Stimulated activated CD4-positive, alpha-beta T cell treated with anti-CD3 and anti-CD28 coated beads, Interleukin-4, amount 100 ng/mL, for 1 hour (primary cell): Measurements from ENCODE around the gene PCDHA1.
"Not testable (repeated sequence)": the region's sequence is repeated elsewhere in the genome, so short reads cannot be mapped to it uniquely, and the experiment has no call there.

Source experiments
- DNase-seq: peaks from one replicate; pipeline ENCODE4 v3.0.0-alpha.2; 2020

PCDHA1 gene

DNA sequence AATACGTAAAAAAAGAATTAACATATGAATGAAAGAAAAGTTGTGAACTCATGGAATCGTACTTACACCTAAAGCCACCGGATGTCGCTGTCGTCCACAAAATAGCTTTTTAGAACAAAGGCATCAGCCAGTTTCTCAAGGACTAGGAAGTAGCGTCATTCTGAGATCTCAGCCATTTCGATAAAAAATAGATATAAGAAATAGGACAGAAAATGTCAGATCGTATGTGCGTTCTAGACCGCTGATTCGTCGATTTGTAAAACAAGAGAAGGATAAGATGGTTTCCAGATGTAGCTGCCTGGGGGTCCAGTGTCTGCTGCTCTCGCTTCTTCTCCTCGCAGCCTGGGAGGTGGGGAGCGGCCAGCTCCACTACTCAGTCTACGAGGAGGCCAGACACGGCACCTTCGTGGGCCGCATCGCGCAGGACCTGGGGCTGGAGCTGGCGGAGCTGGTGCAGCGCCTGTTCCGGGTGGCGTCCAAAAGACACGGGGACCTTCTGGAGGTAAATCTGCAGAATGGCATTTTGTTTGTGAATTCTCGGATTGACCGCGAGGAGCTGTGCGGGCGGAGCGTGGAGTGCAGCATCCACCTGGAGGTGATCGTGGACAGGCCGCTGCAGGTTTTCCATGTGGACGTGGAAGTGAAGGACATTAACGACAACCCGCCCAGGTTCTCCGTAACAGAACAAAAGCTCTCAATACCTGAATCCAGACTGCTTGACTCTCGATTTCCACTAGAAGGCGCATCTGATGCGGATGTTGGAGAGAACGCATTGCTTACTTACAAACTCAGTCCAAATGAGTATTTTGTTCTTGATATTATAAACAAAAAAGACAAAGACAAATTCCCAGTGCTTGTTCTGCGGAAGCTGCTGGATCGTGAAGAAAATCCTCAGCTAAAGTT, 70.1 kb downstream of the PCDHA1 start, which contains the start of gene PCDHA10:
TSS of gene PCDHA10 (plus strand) at position 126 of the 903 bp plus-strand sequence. CDS start at position 278, 152 bp downstream.
- no peak for DNase-seq

DNA sequence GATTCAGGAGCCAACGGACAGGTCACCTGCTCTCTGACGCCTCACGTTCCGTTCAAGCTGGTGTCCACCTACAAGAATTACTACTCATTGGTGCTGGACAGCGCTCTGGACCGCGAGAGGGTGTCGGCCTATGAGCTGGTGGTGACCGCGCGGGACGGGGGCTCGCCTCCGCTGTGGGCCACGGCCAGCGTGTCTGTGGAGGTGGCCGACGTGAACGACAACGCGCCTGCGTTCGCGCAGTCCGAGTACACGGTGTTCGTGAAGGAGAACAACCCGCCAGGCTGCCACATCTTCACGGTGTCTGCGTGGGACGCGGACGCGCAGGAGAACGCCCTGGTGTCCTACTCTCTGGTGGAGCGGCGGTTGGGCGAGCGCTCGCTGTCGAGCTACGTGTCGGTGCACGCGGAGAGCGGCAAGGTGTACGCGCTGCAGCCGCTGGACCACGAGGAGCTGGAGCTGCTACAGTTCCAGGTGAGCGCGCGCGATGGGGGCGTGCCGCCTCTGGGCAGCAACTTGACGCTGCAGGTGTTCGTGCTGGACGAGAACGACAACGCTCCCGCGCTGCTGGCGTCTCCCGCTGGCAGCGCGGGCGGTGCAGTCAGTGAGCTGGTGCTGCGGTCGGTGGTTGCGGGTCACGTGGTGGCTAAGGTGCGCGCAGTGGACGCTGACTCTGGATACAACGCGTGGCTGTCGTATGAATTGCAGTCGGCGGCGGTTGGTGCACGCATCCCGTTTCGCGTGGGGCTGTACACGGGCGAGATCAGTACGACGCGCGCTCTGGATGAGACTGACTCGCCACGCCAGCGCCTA, 71.4 kb downstream of the PCDHA1 start:
- DNase-seq: no peak

- no peak for DNase-seq
These were observed 72.0 kb downstream of the PCDHA1 start for GRCh38 chr5:140857987-140858240.

- no peak for DNase-seq
These were observed 76.7 kb downstream of the PCDHA1 start for GRCh38 chr5:140862441-140863295.

- no peak for DNase-seq
These were observed 83.0 kb downstream of the PCDHA1 start, which contains the start of gene PCDHA11 for GRCh38 chr5:140868721-140869554. Gene PCDHA11, plus strand, starts transcription at chr5:140868957. Its CDS starts 147 bp downstream, at chr5:140869104.

DNA sequence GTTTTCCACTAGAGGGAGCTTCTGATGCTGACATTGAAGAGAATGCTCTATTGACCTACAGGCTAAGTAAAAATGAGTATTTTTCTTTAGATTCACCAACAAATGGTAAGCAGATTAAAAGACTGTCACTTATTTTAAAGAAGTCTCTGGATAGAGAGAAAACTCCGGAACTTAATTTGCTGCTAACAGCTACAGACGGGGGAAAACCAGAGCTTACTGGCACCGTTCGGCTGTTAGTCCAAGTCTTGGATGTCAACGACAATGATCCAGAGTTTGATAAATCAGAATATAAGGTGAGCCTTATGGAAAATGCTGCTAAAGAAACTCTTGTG, 83.6 kb downstream of the PCDHA1 start:
- no peak for DNase-seq

- no peak for DNase-seq
These were observed 84.6 kb downstream of the PCDHA1 start for GRCh38 chr5:140870221-140871201.

- DNase-seq: no peak
These were observed 89.4 kb downstream of the PCDHA1 start, which contains the start of gene PCDHA12 for GRCh38 chr5:140875085-140876065. Gene PCDHA12, plus strand, starts transcription at chr5:140875308. Its CDS starts 165 bp downstream, at chr5:140875473.

- DNase-seq: not testable (repeated sequence)
These were observed 90.8 kb downstream of the PCDHA1 start for GRCh38 chr5:140876541-140877261.

GRCh38 chr5:140877262-140877581, 91.3 kb downstream of the PCDHA1 start:
- DNase-seq: no peak

- DNase-seq: no peak
These were observed 96.1 kb downstream of the PCDHA1 start, which contains the start of gene PCDHA13 for GRCh38 chr5:140881889-140882590. Gene PCDHA13, plus strand, starts transcription at chr5:140882124. Its CDS starts 145 bp downstream, at chr5:140882269.

- no peak for DNase-seq
These were observed 96.6 kb downstream of the PCDHA1 start for GRCh38 chr5:140882591-140882899.

DNA sequence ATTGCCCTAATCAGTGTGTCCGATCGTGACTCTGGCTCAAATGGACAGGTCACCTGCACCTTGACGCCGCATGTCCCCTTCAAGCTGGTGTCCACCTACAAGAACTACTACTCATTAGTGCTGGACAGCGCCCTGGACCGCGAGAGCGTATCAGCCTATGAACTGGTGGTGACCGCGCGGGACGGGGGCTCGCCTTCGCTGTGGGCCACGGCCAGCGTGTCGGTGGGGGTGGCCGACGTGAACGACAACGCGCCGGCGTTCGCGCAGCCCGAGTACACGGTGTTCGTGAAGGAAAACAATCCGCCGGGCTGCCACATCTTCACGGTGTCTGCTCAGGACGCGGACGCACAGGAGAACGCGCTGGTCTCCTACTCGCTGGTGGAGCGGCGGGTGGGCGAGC, 97.4 kb downstream of the PCDHA1 start:
- no peak for DNase-seq

- no peak for DNase-seq
These were observed 98.2 kb downstream of the PCDHA1 start for GRCh38 chr5:140883927-140884697.

GRCh38 chr5:140916325-140916724, 130.4 kb downstream of the PCDHA1 start:
- no peak for DNase-seq

DNA sequence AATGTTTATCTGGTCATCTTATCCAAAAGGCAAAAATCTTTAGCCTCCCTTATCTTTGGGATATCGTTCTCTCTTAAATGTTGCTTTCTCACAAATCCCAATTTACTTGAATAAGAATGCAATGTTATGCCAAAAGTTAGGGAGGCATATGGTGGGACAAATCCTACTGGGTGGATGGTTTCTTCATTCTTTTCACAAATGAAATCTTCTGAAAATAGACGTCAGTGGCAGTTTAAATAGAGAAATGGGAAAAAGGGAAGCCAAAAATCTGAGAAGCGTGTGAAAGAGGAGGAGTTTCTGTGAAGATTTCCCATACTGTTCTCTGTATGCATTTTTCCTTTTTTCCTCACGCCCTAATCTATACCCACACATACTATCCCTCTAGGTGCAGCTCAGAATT, 137.7 kb downstream of the PCDHA1 start:
- DNase-seq: no peak

DNA sequence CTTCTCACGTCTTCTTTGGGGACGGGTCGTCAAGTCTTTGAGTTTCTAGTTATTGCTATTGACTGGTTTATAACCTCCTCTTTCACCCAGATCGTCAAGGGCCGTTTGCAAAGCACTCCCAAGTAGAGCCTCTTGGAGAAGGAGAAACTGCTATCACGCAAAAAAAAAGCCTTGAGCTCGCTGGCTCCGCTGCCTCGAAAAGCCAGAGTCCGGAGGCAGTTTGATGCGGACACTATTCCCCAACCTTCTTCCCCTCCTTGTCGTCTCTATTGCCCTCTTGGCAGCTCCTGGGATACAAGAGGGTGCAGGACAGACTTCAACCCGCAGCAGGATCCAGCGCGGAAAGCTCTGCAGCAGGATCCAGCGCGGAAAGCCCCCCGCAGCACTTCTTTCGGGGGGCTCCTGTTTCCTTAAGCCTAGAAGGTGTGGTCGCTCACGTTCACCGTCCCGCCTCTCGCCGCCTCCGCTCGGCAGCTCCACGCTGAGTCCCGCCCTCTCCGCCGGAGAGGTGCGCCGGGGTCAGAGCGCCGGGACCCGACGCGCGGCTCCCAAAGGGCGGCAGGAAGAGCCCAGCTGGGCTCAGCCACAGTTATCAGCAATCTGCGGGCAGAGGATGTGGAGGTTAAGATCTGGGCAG, 140.0 kb downstream of the PCDHA1 start, which contains the start of gene PCDHAC1:
TSS of gene PCDHAC1 (plus strand) at position 494 of the 637 bp plus-strand sequence. CDS start 594 bp downstream, outside the sequence.
- no peak for DNase-seq
